ENCODE results near the gene MEF2C.
"Not testable (repeated sequence)": the region's sequence is repeated elsewhere in the genome, so short reads cannot be mapped to it uniquely, and the experiment has no call there.

DNA sequence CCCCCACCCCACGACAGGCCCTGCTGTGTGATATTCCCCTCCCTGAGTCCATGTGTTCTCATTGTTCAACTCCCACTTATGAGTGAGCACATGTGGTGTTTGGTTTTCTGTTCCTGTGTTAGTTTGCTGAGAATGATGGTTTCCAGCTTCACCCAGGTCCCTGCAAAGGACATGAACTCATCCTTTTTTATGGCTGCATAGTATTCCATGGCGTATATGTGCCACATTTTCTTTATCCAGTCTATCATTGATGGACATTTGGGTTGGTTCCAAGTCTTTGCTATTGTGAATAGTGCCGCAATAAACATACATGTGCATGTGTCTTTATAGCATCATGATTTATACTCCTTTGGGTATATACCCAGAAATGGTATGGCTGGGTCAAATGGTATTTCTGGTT is 89.2 kb downstream of the MEF2C start:
- TF ChIP-seq, protein P1, sequence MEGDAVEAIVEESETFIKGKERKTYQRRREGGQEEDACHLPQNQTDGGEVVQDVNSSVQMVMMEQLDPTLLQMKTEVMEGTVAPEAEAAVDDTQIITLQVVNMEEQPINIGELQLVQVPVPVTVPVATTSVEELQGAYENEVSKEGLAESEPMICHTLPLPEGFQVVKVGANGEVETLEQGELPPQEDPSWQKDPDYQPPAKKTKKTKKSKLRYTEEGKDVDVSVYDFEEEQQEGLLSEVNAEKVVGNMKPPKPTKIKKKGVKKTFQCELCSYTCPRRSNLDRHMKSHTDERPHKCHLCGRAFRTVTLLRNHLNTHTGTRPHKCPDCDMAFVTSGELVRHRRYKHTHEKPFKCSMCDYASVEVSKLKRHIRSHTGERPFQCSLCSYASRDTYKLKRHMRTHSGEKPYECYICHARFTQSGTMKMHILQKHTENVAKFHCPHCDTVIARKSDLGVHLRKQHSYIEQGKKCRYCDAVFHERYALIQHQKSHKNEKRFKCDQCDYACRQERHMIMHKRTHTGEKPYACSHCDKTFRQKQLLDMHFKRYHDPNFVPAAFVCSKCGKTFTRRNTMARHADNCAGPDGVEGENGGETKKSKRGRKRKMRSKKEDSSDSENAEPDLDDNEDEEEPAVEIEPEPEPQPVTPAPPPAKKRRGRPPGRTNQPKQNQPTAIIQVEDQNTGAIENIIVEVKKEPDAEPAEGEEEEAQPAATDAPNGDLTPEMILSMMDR (IDR thresholded peaks at IDR 0.05; ENCODE audit: low read depth, low read length, poor library complexity, severe bottlenecking) = not testable (repeated sequence)
- not testable (repeated sequence) for TF ChIP-seq EZH2phosphoT487 (IDR thresholded peaks at IDR 0.05; ENCODE audit: borderline replicate concordance, low read length)

Data from DOHH2 (cell line).